ENCODE data around the gene KAZN.
"Not testable (repeated sequence)": the region's sequence is repeated elsewhere in the genome, so short reads cannot be mapped to it uniquely, and the experiment has no call there.

Gene KAZN

DNA sequence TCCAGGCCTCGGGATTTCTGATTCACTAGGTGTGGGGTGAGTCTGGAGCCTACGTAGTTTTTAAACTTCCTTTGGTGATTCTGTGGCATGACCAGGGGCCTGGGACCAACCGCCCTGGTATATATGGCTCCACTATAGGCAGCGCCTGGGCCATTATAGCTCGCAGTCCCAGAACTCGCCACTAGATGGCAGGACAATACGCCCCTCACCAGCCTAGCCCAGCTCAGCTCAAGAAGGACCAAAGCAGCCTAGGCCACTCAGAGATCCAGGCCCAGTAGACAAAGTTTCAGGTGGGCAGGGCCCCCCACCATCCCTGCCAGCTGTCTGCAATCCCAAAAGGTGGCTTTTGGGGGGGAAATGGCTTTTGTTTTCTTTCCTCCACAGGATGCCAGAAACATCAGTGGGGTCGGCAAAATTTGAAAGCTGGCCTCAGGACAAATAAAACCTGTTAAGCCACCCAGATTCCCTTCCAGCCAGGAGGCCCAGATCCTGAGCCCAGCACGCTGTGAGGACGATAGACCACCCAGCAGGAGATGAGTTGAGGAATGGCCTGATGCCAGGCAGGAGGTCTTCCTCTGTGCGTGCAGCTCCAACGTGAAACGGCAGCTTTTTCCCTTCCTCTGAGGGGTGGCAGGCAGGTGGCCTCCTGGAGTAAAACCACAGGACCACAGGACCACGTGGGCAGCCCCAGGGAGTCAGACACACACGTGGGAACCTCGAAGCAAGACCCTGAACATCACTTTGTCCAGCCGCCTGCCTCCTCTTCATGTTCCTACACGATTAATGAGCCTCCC, 530.2 kb downstream of the KAZN start:
- peak; percentile 76 for DNase-seq

DNA sequence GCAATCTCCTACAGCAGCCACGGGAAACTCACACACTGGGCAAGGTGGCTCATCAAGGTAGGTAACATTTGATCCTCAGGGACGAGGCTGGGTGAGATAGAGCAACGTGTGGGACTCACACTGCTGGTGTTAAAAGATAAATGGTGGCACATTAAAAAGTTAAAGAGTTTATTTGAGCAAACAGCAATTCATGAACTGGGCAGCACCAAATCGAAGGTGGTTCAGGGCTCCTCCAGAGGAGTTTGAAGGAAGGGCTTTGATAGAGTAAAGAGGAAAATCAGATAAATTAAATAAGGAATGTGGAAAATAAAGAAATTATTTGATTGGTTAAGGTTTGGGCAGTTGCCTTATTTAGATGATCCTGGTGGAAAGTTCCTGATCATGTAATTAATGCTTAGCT, 531.5 kb downstream of the KAZN start:
- no peak for DNase-seq

DNA sequence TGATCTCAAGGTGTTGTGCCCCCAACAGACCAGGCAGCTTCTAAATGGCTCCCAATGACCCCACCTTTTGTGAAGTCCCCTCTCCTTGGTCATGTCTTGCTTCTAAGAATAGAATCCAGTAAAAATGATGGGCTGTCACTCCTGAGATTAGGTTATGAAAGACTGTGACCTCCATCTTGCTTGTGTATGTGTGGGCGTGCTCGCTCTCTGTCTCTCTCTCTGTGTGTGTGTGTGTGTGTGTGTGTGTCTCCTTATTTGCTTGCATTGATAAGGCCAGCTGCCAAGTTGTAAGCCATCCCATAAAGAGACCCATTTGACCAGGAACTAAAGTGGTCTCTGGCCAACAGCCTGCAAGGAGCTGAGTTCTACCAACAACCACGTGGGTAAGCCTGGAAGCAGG, 532.1 kb downstream of the KAZN start:
- DNase-seq, result no peak

- DNase-seq, result no peak
Measured at GRCh38 chr1:15132965-15133364, 534.5 kb downstream of the KAZN start.

DNA sequence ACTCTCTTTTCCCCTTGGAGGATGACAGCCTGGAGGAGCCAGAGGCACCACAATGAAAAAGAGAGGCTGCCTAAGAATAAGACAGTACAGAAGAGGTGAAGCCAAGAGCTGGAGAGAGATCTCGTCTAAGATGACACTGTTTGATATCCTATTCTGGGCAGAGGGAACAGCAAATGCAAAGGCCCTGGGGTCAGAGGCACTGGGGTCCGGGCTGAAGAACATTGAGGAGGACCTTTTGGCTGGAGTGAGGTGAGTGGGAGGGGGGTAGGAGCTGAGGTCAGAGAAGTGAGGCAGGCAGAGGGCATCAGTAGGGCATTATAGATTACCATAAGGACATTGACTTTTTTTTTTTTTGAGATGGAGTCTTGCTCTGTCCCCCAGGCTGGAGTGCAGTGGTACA, 535.8 kb downstream of the KAZN start:
- no peak for DNase-seq

- not testable (repeated sequence) for DNase-seq
Measured at GRCh38 chr1:15135604-15136003, 537.1 kb downstream of the KAZN start.

DNA sequence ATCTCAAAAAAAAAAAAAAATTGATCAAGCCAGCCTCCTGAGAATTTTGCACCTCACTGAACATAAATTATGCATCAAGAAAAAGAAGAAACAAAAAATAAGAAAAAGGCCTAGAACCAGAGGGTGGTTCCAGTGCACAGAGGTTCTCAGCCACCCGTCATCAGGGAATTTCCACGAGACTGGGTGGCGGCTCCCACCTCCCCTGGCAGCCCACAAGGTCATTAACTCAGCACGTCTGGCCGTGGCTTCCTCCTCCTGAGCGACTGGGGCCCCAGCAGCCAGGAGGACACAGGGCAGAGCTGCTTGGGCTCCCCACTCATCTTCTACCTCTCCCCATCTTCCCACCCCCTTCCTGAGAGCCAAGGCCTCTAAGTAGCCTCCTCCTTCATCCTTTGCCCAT, 539.3 kb downstream of the KAZN start:
- no peak for DNase-seq

- DNase-seq, result no peak
Measured at GRCh38 chr1:15139654-15140350, 541.3 kb downstream of the KAZN start.

GRCh38 chr1:15141935-15142539, 543.6 kb downstream of the KAZN start:
- no peak for DNase-seq

DNA sequence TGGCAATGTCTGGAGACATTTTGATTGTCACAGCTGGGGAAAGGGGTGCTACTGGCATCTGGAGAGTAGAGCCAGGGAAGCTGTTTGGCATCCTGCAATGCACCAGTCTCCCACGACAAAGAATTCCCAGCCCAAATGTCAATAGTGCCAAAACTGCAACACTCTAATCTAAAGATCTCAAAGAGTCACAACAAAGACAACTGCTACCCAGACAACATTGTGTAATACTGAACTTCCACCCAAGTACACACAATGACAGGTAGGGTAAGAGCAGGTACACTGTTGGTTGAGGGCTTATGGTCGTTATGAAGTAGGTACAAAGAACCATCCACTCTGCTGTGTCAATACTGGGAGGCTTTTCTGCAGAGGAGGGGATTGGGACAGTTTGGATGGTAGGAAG, 546.8 kb downstream of the KAZN start:
- no peak for DNase-seq

- no peak for DNase-seq
Measured at GRCh38 chr1:15146142-15146680, 547.7 kb downstream of the KAZN start.

DNA sequence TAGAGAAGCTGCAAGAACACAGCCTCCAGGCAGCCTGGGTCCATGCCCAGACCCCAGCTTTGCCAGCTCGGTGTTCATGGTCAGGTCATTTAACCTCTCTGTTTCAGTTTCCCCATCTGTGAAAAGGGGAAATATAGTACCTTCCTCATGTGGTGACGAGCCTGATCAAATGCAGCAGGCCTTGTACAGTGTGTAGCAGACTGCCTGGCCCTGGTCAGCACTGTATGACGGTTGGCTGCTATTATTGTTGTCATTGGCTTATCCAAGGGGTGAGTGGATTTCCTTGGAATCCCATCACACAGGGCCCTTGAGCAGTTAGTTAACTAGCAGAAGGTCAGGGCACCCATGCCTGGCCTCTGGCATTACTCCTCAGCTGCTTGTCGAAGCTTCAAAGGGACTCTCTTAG, 548.5 kb downstream of the KAZN start:
- no peak for DNase-seq

GRCh38 chr1:15148004-15148403, 549.5 kb downstream of the KAZN start:
- no peak for DNase-seq

GRCh38 chr1:15148475-15148874, 550.0 kb downstream of the KAZN start:
- no peak for DNase-seq

- DNase-seq, result no peak
Measured at GRCh38 chr1:15148941-15149340, 550.5 kb downstream of the KAZN start.

DNA sequence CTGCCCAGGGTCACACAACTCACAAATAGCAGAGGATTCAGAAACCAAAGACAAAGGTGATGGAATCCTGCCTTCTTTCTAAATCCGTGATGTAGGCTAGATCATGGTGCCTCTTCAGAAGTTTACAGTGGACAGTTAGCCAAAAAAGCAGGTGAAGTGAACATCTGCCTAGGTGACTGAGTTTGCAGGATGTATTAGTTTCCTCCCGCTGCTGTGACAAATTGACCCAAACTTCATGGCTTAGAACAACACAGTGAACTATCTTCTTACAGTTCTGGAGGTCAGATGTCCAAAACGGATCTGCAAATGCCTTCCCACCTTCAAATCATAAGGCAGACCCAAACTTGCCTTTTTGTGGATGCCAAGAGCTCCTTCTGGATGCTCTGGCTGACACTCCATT, 551.9 kb downstream of the KAZN start:
- DNase-seq, result no peak

GRCh38 chr1:15151377-15151806, 552.9 kb downstream of the KAZN start:
- no peak for DNase-seq

DNA sequence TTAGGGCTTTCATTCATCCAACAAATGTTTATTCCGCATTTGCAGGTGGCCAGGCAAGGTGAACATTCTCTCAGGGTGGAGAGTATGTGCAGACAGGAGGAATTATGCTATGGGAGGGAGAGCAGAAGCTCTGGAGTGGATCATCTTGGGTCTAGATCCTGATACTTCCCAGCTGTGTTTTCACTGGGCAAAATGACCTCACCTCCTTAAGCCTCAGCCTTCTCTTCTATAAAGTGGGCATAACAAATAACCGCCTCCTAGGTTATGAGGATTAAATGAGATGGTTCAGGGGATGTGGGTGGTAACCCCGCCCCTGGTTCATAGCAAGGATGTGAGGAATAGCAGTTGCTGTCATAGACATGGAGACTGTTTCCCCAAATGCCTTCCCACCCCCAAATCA, 553.4 kb downstream of the KAZN start:
- DNase-seq, result no peak

GRCh38 chr1:15152318-15153183, 554.1 kb downstream of the KAZN start:
- peak in 1 of 2 donors; percentile 9 for DNase-seq

GRCh38 chr1:15153184-15153841, 554.8 kb downstream of the KAZN start, which contains the start of gene TMEM51:
TSS of gene TMEM51 (plus strand) at chr1:15153747. CDS start at chr1:15215088, 61,341 bp downstream.
- DNase-seq, result no peak

GRCh38 chr1:15153842-15154479, 555.5 kb downstream of the KAZN start:
- peak; percentile 34 to 43 for DNase-seq
